ENCODE data around the gene GPSM1. TPM values are rescaled to one million over a fixed set of nuclear protein-coding genes. Genes with fewer than 3 reads are reported as not detected.

Gene GPSM1
- total RNA-seq, 4 donors from 2014 or later: 28.8 to 95.1 (median 38.1) TPM

DNA sequence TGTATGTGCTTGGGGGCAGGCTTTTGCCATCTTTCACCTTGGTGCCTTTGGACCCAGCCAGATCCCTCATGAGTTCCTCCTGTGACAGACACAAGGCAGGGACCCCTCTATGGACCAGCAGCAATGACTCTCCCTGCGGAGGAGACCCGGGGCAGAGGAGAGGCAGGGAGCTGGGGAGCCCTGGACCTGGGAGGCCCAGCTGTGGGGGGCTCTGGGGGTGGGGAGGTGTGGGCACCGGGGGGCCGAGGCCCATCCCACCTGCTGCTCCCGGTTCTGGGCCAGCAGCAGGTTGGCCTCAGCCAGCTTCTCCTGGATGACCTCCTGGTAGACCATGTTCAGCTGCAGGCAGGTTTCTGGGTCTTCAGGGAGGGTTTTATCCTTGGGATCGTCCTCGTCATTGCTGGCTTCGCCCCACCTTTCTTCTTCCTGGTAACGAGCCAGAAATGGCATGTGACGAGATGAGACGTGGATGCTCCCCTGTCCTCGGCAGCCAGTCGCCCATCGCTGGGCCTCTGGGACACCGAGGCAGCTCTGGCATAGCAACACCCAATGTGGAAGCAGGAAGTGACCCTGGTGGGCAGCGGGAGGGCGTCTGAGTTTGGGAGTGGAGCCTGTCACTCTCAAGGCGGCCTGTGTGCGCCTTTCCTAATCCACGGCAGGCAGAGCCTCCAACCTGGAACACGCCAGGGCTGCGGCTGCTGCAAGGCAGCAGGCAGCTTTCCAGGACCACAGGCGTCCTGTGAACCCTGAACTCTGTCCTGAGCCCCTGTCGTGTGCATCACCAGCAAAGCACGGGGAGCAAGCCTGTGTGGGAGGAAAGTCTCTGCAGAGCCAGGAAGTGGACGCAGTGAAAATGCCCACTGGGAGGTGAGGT is 68.2 kb downstream of the GPSM1 start:
- H3K36me3 ChIP-seq: peaks cover 0 to 75% (median 13%) of the 10 kb centered on the region in 3 donors
- WGBS, 2 donors: 81 to 88% methylated on average over 25 to 26 of the region's 26 CpGs
- no peak overlapping the region for H3K4me3 ChIP-seq
- H3K27me3 ChIP-seq: no peaks in the 10 kb centered on the region
- H3K9me3 ChIP-seq: no peaks in the 10 kb centered on the region
- H3K4me1 ChIP-seq: peaks cover 0 to 40% (median 16%) of the 10 kb centered on the region in 4 donors
- DNase-seq (ENCODE audit: low spot score in 2 of 2): no peak
- H3K27ac ChIP-seq: no peak overlapping the region
- TF ChIP-seq POLR2A (IDR thresholded peaks at IDR 0.05) (no peak), EP300 (IDR thresholded peaks at IDR 0.05) (no peak)
- TF ChIP-seq, protein P1, sequence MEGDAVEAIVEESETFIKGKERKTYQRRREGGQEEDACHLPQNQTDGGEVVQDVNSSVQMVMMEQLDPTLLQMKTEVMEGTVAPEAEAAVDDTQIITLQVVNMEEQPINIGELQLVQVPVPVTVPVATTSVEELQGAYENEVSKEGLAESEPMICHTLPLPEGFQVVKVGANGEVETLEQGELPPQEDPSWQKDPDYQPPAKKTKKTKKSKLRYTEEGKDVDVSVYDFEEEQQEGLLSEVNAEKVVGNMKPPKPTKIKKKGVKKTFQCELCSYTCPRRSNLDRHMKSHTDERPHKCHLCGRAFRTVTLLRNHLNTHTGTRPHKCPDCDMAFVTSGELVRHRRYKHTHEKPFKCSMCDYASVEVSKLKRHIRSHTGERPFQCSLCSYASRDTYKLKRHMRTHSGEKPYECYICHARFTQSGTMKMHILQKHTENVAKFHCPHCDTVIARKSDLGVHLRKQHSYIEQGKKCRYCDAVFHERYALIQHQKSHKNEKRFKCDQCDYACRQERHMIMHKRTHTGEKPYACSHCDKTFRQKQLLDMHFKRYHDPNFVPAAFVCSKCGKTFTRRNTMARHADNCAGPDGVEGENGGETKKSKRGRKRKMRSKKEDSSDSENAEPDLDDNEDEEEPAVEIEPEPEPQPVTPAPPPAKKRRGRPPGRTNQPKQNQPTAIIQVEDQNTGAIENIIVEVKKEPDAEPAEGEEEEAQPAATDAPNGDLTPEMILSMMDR (IDR thresholded peaks at IDR 0.05): no peak

DNA sequence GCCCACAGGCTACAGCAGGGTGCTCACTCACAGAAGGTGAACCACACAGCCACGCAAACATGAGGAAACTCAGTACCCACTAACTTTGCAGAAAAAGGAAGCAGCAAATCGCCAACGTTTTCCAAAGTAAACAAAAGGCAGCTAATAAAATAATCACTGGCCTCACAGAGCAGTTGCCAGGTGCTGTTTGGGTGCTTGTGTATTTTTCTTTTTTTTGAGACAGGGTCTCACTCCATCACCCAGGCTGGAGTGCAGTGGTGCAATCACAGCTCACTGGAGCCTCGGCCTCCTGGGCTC is 68.8 kb downstream of the GPSM1 start:
- 71 to 74% methylated on average over 4 of the region's 4 CpGs for WGBS, 2 donors
- no peak for DNase-seq (ENCODE audit: low spot score in 2 of 2)
- H3K36me3 ChIP-seq: peaks cover 0 to 69% (median 13%) of the 10 kb centered on the region in 3 donors

DNA sequence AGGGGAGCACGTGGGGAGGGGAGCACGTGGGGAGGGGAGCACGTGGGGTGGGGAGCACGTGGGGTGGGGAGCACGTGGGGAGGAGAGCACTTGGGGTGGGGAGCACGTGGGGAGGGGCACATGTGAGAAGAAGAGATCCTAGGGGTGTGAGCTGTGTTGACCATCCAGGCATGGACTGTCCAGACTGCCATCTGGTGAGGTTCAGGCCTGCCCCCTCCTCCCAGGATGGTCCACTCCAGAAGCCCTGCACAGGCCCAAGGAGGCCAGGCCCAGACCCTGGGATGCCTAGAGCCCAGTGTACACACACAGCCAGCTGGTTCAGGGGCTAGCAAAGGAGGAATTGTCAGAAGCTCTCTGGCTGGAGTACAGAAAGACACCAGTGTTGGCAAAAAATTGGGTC is 70.3 kb downstream of the GPSM1 start:
- no peak overlapping the region for H3K4me3 ChIP-seq
- no peak for TF ChIP-seq EP300 (IDR thresholded peaks at IDR 0.05)
- no peak for TF ChIP-seq POLR2A (IDR thresholded peaks at IDR 0.05)
- TF ChIP-seq, protein P1 (IDR thresholded peaks at IDR 0.05): no peak
- peaks cover 0 to 36% (median 18%) of the 10 kb centered on the region in 4 donors for H3K4me1 ChIP-seq
- peaks cover 0 to 63% (median 13%) of the 10 kb centered on the region in 3 donors for H3K36me3 ChIP-seq
- H3K9me3 ChIP-seq: no peaks in the 10 kb centered on the region
- DNase-seq (ENCODE audit: low spot score in 2 of 2): no peak
- H3K27me3 ChIP-seq: no peaks in the 10 kb centered on the region
- no peak overlapping the region for H3K27ac ChIP-seq
- 71 to 85% methylated on average over 6 of the region's 6 CpGs for WGBS, 2 donors

More for the DNA sequence above, 68.8 kb downstream of the GPSM1 start:
- H3K27me3 ChIP-seq: no peaks in the 10 kb centered on the region
- no peak overlapping the region for H3K4me3 ChIP-seq
- H3K9me3 ChIP-seq: no peaks in the 10 kb centered on the region
- H3K27ac ChIP-seq: no peak overlapping the region
- TF ChIP-seq POLR2A (IDR thresholded peaks at IDR 0.05) (no peak), EP300 (IDR thresholded peaks at IDR 0.05) (no peak)
- H3K4me1 ChIP-seq: peaks cover 0 to 43% (median 18%) of the 10 kb centered on the region in 4 donors

DNA sequence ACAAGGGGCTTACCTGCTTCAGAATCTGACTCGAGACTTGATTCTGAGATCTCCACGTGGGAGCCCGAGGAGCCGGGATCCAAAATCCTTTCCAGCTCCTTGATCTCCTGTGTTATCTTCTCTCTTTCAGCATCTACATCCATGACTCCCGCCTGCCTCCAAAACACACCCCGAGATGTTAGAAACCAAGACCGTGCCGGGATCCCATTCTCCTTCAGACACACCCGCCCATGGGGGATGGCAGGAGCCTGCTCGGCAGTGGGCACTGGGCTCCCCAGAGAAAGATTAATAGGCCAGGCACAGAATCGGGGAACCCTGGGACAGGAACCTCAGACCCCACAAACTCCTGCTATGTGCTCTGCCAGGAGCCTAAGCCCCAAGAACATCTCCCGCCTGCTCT is 70.9 kb downstream of the GPSM1 start:
- TF ChIP-seq POLR2A (IDR thresholded peaks at IDR 0.05) (no peak), EP300 (IDR thresholded peaks at IDR 0.05) (no peak)
- TF ChIP-seq, protein P1 (IDR thresholded peaks at IDR 0.05): no peak
- H3K36me3 ChIP-seq: peaks cover 0 to 58% (median 13%) of the 10 kb centered on the region in 3 donors
- peaks cover 0 to 30% (median 18%) of the 10 kb centered on the region in 4 donors for H3K4me1 ChIP-seq
- DNase-seq (ENCODE audit: low spot score in 2 of 2): no peak
- H3K27ac ChIP-seq: peak overlapping the region in 1 of 4 donors; percentile 80
- H3K27me3 ChIP-seq: no peaks in the 10 kb centered on the region
- WGBS, 2 donors: 90 to 97% methylated on average over 12 of the region's 12 CpGs
- H3K4me3 ChIP-seq: no peak overlapping the region
- H3K9me3 ChIP-seq: no peaks in the 10 kb centered on the region

DNA sequence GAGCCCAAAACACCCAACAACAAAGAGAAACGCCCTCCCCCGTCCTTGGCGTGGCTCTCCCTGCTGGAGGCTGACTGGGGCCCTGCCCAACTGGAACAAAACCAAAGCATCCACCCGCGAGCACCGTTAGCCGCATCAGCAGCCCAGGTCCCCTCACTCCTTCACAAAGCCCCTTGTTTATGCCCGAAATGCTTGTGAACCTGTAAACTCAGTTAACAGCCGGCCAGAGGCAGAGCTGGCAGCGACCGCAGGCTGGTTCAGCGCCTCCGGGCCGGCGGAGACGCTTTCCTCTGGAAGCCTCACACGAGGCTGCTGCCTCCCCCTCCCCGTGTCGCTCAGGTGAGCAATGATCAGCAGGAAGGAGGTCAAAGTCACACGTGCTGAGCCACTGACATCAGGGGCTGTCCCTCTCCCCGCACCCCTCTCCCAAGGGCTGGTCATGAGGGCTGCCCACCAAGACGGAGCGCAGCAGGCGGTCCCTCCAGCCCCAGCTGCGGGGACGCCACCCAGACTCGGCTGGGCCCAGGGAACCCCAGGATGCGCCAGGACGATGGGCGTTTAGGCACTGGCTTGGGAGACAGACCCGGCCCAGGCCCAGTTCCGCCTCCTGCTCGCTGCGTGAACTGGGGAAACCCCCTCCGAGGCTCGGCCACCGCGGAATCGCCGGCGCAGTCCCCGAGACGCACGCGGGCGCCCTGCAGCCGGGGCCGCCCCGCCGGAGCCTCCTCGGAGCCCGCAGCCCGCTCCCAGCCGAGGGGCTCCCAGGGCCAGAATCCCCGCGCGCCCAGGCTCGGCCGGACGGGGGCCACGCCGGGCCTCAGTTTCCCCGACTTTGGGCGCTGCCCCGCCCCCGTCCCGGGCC is 72.1 kb downstream of the GPSM1 start:
- Histone ChIP-seq H3K9me3 (no peaks in the 10 kb centered on the region), H3K36me3 (peaks cover 0 to 58% (median 11%) of the 10 kb centered on the region in 3 donors), H3K4me3 (peak overlapping the region; percentile 56 to 93 (median 82)), H3K4me1 (peaks cover 0 to 27% (median 20%) of the 10 kb centered on the region in 4 donors), H3K27ac (peak overlapping the region in 3 of 4 donors; percentile 8 to 80 (median 76)), H3K27me3 (no peaks in the 10 kb centered on the region)
- 1 to 4% methylated on average over 21 to 62 of the region's 67 CpGs for WGBS, 2 donors
- TF ChIP-seq, protein P1 (IDR thresholded peaks at IDR 0.05): no peak
- TF ChIP-seq POLR2A (IDR thresholded peaks at IDR 0.05): no peak
- TF ChIP-seq EP300 (IDR thresholded peaks at IDR 0.05): no peak
- no peak for DNase-seq (ENCODE audit: low spot score in 2 of 2)

Data from tibial nerve (tissue), 4 donors.